ENCODE data around the gene WDFY4.

- TF ChIP-seq CTCF (IDR thresholded peaks at IDR 0.05; ENCODE audit: insufficient read depth, low read depth, low read length) (no peak), EZH2 (IDR thresholded peaks at IDR 0.05; ENCODE audit: insufficient read depth, low read length) (no peak)
Observed at GRCh38 chr10:48970654-48971053, 286.0 kb downstream of the WDFY4 start.

Measured in astrocyte (in vitro differentiated cells and primary cell).